HEK293 (cell line): ENCODE results near the gene PNPO.

ENCODE experiments used
- BCL11A ChIP-seq: fragments of 450-650 bp; formaldehyde crosslinking; IDR thresholded peaks from 2 replicates; pipeline ENCODE4 v1.5.1; 2016; ENCODE audit warnings: low read depth, missing biosample characterization, missing genetic modification characterization
- MYNN ChIP-seq: fragments of 450-650 bp; formaldehyde crosslinking; IDR thresholded peaks from 2 replicates; pipeline ENCODE4 v1.5.1; 2016; ENCODE audit warnings: missing biosample characterization, missing genetic modification characterization, borderline replicate concordance
- YY1 ChIP-seq: fragments of 450-650 bp; formaldehyde crosslinking; IDR thresholded peaks from 2 replicates; pipeline ENCODE4 v1.5.1; 2018; ENCODE audit warnings: missing biosample characterization, missing genetic modification characterization
- ZEB2 ChIP-seq: fragments of 450-650 bp; formaldehyde crosslinking; IDR thresholded peaks from 2 replicates; pipeline ENCODE4 v1.5.1; 2016; ENCODE audit warnings: missing biosample characterization, missing genetic modification characterization
- ZFHX2 ChIP-seq: fragments of 450-650 bp; formaldehyde crosslinking; conservative IDR thresholded peaks from 2 replicates; pipeline ENCODE4 v1.5.1; 2016; ENCODE audit warnings: missing biosample characterization, missing genetic modification characterization
- ZNF404 ChIP-seq: fragments of 450-650 bp; formaldehyde crosslinking; IDR thresholded peaks from 2 replicates; pipeline ENCODE4 v1.5.1; 2017; ENCODE audit warnings: missing biosample characterization, missing genetic modification characterization
- ZNF785 ChIP-seq: fragments of 450-650 bp; formaldehyde crosslinking; IDR thresholded peaks from 2 replicates; pipeline ENCODE4 v1.5.1; 2016; ENCODE audit warnings: missing biosample characterization, missing genetic modification characterization
- TF ChIP-seq, protein P1 (sequence below): fragments of 450-650 bp; formaldehyde crosslinking; IDR thresholded peaks from 2 replicates; pipeline ENCODE4 v1.5.1; 2016; ENCODE audit warnings: missing biosample characterization, missing genetic modification characterization
- TF ChIP-seq, protein P2 (sequence below): sonication (generic); formaldehyde crosslinking; IDR thresholded peaks from 2 replicates; pipeline ENCODE4 v1.8.1; 2022; ENCODE audit warnings: mild to moderate bottlenecking, moderate library complexity, missing genetic modification reagents
- TF ChIP-seq, protein P3 (sequence below): fragments of 450-650 bp; formaldehyde crosslinking; IDR thresholded peaks from 2 replicates; pipeline ENCODE4 v1.5.1; 2017; ENCODE audit warnings: missing biosample characterization, missing genetic modification characterization
- TF ChIP-seq, protein P4 (sequence below): fragments of 450-650 bp; formaldehyde crosslinking; IDR thresholded peaks from 2 replicates; pipeline ENCODE4 v1.5.1; 2016; ENCODE audit warnings: missing biosample characterization, missing genetic modification characterization

DNA sequence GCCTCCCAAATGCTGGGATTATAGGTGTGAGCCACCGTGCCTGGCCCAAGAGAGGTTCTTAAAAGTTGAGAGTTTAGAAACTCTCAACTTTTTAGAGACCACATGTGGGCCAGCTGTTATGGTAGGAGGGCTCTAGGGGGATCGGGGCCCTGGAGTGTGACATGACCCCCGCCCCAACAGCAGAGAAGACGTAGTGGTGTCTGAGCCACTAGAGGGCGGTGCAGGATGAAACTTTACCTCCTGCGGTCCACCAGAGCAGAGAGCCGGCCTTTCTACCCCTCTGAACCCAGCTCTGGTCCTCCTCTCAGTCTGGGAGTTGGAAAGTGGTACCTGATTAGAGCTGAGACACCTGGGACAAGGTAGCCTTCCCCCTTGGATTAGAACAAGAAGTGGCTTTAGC, 37.0 kb downstream of the PNPO start:
- TF ChIP-seq, protein P1, sequence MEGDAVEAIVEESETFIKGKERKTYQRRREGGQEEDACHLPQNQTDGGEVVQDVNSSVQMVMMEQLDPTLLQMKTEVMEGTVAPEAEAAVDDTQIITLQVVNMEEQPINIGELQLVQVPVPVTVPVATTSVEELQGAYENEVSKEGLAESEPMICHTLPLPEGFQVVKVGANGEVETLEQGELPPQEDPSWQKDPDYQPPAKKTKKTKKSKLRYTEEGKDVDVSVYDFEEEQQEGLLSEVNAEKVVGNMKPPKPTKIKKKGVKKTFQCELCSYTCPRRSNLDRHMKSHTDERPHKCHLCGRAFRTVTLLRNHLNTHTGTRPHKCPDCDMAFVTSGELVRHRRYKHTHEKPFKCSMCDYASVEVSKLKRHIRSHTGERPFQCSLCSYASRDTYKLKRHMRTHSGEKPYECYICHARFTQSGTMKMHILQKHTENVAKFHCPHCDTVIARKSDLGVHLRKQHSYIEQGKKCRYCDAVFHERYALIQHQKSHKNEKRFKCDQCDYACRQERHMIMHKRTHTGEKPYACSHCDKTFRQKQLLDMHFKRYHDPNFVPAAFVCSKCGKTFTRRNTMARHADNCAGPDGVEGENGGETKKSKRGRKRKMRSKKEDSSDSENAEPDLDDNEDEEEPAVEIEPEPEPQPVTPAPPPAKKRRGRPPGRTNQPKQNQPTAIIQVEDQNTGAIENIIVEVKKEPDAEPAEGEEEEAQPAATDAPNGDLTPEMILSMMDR (tag by site-specific recombination) = peak; percentile 73
- TF ChIP-seq BCL11A (tag by site-specific recombination) (no peak), ZEB2 (tag by site-specific recombination) (peak; percentile 64; the same call in 1 of the 2 replicates), ZNF404 (no peak), ZFHX2 (tag by site-specific recombination) (no peak), MYNN (tag by site-specific recombination) (no peak), ZNF785 (tag by site-specific recombination) (no peak), YY1 (tag by site-specific recombination) (no peak)
- TF ChIP-seq, protein P2, sequence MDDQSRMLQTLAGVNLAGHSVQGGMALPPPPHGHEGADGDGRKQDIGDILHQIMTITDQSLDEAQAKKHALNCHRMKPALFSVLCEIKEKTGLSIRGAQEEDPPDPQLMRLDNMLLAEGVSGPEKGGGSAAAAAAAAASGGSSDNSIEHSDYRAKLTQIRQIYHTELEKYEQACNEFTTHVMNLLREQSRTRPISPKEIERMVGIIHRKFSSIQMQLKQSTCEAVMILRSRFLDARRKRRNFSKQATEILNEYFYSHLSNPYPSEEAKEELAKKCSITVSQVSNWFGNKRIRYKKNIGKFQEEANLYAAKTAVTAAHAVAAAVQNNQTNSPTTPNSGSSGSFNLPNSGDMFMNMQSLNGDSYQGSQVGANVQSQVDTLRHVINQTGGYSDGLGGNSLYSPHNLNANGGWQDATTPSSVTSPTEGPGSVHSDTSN (CRISPR knock-in tag) = no peak
- TF ChIP-seq, protein P3, sequence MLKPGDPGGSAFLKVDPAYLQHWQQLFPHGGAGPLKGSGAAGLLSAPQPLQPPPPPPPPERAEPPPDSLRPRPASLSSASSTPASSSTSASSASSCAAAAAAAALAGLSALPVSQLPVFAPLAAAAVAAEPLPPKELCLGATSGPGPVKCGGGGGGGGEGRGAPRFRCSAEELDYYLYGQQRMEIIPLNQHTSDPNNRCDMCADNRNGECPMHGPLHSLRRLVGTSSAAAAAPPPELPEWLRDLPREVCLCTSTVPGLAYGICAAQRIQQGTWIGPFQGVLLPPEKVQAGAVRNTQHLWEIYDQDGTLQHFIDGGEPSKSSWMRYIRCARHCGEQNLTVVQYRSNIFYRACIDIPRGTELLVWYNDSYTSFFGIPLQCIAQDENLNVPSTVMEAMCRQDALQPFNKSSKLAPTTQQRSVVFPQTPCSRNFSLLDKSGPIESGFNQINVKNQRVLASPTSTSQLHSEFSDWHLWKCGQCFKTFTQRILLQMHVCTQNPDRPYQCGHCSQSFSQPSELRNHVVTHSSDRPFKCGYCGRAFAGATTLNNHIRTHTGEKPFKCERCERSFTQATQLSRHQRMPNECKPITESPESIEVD (tag by site-specific recombination) = no peak
- TF ChIP-seq, protein P4, sequence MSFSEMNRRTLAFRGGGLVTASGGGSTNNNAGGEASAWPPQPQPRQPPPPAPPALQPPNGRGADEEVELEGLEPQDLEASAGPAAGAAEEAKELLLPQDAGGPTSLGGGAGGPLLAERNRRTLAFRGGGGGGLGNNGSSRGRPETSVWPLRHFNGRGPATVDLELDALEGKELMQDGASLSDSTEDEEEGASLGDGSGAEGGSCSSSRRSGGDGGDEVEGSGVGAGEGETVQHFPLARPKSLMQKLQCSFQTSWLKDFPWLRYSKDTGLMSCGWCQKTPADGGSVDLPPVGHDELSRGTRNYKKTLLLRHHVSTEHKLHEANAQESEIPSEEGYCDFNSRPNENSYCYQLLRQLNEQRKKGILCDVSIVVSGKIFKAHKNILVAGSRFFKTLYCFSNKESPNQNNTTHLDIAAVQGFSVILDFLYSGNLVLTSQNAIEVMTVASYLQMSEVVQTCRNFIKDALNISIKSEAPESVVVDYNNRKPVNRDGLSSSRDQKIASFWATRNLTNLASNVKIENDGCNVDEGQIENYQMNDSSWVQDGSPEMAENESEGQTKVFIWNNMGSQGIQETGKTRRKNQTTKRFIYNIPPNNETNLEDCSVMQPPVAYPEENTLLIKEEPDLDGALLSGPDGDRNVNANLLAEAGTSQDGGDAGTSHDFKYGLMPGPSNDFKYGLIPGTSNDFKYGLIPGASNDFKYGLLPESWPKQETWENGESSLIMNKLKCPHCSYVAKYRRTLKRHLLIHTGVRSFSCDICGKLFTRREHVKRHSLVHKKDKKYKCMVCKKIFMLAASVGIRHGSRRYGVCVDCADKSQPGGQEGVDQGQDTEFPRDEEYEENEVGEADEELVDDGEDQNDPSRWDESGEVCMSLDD (tag by site-specific recombination) = 0 out of 2 replicates have a peak, but pooled peaks have one; percentile 45
